Uterus (tissue), 2 donors: ENCODE results near the gene SGPL1.

Source experiments
- POLR2A ChIP-seq, 2 donors: fragments of 450-650 bp; IDR thresholded peaks; one replicate each; pipeline ENCODE4 v1.6.1; 2016; ENCODE audit warnings: antibody characterized with exemption in 2 of 2, mild to moderate bottlenecking in 1 of 2, moderate library complexity in 1 of 2
- TF ChIP-seq, protein P1 (sequence below), 4 experiments: fragments of 200-600 bp in 2 of 4; fragments of 450-650 bp in 2 of 4; sonication (generic) in 2 of 4; IDR thresholded peaks; one replicate each; pipeline ENCODE4 v1.5.1; 2016 to 2019; ENCODE audit warnings: antibody characterized with exemption in 4 of 4, mild to moderate bottlenecking in 2 of 4, moderate library complexity in 1 of 4

DNA sequence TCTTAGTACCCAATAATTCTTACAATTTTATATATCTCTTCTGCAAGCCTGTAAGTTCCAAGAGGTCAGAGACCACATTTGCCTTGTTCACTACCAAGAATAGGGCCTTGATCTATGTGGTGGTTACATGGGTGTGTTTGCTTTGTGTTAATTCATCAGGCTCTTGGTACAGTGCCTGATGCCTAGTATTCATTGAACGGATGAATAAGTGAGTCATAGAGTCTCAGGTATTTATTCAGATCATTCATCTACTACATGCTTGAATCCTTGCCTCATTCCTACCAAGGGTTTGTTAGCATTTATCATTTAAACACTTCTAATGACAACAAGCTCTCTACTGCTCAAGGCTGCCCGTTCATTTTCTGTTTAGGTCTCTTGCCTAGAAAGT lies 11.3 kb upstream of the SGPL1 start:
- TF ChIP-seq, protein P1, sequence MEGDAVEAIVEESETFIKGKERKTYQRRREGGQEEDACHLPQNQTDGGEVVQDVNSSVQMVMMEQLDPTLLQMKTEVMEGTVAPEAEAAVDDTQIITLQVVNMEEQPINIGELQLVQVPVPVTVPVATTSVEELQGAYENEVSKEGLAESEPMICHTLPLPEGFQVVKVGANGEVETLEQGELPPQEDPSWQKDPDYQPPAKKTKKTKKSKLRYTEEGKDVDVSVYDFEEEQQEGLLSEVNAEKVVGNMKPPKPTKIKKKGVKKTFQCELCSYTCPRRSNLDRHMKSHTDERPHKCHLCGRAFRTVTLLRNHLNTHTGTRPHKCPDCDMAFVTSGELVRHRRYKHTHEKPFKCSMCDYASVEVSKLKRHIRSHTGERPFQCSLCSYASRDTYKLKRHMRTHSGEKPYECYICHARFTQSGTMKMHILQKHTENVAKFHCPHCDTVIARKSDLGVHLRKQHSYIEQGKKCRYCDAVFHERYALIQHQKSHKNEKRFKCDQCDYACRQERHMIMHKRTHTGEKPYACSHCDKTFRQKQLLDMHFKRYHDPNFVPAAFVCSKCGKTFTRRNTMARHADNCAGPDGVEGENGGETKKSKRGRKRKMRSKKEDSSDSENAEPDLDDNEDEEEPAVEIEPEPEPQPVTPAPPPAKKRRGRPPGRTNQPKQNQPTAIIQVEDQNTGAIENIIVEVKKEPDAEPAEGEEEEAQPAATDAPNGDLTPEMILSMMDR (IDR thresholded peaks at IDR 0.05): no peak
- TF ChIP-seq POLR2A (IDR thresholded peaks at IDR 0.05): no peak
